ENCODE measurements around the gene RACK1. TPM values are rescaled to one million over a fixed set of nuclear protein-coding genes. Genes with fewer than 3 reads are reported as not detected.
"Not testable (repeated sequence)": the region's sequence is repeated elsewhere in the genome, so short reads cannot be mapped to it uniquely, and the experiment has no call there.

Gene RACK1
- total RNA-seq, 6 experiments from 2014 or later: 1,737 to 2,012 (median 1,885) TPM

DNA sequence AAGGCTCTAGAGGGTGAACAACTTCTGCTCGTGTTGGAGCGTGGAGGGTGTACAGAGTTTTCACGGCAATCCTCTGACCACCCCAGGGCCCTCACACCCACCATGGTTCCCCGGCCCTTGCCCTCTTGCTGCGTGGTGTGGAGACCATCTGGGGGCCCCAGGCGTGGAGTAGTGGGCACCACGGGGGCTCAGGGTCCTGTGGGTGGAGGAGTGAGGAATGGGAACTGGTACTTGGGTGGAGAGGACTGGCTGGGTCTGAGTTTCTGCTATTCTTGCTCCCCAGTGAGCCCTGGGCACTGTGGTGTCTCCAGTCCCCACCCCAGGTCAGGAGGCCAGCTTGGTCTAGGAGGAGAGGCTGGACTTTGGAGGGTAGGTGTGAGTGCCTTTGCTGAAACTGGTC is 39.2 kb upstream of the RACK1 start:
- Mint-ChIP-seq H3K36me3 (ENCODE audit: low read depth) (no peaks in the 10 kb centered on the region), H3K27ac (no peak overlapping the region), H3K27me3 (ENCODE audit: insufficient read depth) (peaks cover 6% of the 10 kb centered on the region; the same call in 1 of the 2 replicates), H3K9me3 (no peaks in the 10 kb centered on the region), H3K4me3 (no peak overlapping the region), H3K4me1 (ENCODE audit: low read depth) (no peaks in the 10 kb centered on the region)
- DNase-seq: no peak
- TF ChIP-seq, protein P1, sequence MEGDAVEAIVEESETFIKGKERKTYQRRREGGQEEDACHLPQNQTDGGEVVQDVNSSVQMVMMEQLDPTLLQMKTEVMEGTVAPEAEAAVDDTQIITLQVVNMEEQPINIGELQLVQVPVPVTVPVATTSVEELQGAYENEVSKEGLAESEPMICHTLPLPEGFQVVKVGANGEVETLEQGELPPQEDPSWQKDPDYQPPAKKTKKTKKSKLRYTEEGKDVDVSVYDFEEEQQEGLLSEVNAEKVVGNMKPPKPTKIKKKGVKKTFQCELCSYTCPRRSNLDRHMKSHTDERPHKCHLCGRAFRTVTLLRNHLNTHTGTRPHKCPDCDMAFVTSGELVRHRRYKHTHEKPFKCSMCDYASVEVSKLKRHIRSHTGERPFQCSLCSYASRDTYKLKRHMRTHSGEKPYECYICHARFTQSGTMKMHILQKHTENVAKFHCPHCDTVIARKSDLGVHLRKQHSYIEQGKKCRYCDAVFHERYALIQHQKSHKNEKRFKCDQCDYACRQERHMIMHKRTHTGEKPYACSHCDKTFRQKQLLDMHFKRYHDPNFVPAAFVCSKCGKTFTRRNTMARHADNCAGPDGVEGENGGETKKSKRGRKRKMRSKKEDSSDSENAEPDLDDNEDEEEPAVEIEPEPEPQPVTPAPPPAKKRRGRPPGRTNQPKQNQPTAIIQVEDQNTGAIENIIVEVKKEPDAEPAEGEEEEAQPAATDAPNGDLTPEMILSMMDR (IDR thresholded peaks at IDR 0.05): no peak

DNA sequence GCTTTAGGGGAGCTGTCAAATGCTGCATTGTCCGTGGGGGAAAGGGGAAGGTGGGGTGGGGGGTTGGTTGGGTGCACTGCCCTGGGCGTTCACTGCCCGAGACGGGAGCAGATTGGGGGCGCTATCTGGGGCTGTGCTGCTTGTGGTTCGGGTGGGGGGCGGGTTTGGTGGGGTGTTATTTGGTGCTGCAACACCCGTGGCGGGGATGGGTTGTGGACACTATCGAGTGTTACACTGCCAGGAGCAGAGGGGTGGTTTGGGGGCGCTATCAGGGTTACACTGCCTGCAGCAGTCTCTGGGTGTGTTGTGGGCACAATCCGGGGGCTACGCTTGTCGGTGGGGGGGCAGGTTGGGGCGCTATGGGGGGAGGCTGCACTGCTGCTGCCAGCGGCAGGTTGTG is 38.7 kb upstream of the RACK1 start:
- H3K4me3 Mint-ChIP-seq; H3K27ac Mint-ChIP-seq; H3K27me3 Mint-ChIP-seq (ENCODE audit: insufficient read depth); H3K36me3 Mint-ChIP-seq (ENCODE audit: low read depth); H3K4me1 Mint-ChIP-seq (ENCODE audit: low read depth); DNase-seq; H3K9me3 Mint-ChIP-seq: not testable (repeated sequence)

DNA sequence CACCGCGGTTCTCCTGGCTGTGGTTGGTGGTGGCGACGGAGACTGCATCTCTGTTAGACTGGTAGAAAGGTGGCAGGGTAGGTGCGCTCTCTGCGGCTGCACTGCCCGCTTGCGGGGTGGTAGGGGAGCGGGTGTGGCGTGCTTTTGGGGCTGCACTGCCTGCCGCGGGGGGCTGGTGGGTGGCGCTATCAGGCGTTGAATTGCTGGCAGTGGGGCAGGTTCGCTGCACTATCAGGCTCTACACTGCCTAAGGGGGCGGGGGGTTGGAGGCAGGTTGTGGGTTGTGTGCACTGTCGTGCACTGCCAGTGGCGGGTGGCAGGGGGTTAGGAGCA is 38.2 kb upstream of the RACK1 start:
- TF ChIP-seq, protein P1 (IDR thresholded peaks at IDR 0.05): no peak
- Mint-ChIP-seq H3K4me3 (no peak overlapping the region), H3K36me3 (ENCODE audit: low read depth) (no peaks in the 10 kb centered on the region), H3K4me1 (ENCODE audit: low read depth) (no peaks in the 10 kb centered on the region), H3K27ac (no peak overlapping the region), H3K9me3 (no peaks in the 10 kb centered on the region), H3K27me3 (ENCODE audit: insufficient read depth) (peaks cover 5% of the 10 kb centered on the region; the same call in 1 of the 2 replicates)
- no peak for DNase-seq

DNA sequence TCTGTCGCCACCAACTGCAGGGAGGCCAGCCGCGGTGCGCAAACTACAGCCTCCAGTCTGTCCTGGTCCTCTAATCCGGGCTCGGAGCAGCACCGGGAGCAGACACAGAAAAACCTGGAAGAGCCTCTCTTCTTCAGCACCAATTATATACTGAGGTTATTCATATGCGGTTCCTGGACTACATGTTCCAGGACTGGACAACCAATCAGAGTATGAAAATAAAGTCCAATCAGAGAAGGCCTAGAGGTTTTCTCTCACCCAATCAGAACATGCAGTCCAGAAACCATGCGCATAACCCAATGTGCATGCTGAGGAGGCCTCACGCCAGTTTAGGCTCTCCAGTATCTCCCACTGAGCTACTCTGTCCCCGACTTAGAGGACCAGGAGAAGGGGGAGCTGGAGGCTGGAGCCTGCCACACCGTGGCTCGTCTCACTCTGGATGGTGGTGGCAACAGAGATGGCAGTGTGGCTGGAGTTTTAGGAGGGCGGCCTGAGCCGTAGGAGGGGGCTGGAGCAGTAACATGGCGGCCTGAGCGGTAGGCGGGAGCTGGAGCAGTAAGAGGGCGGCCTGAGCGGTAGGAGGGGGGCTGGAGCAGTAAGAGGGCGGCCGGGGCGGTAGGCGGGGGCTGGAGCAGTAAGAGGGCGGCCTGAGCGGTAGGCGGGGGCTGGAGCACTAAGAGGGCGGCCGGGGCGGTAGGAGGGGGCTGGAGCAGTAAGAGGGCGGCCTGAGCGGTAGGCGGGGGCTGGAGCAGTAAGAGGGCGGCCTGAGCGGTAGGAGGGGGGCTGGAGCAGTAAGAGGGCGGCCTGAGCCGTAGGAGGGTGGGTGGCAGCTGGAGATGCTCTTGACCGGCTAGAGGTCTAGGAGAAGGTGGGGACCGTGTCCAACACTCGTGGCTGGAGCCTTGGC is 37.6 kb upstream of the RACK1 start:
- peaks cover 3% of the 10 kb centered on the region; the same call in 1 of the 2 replicates for H3K27me3 Mint-ChIP-seq (ENCODE audit: insufficient read depth)
- H3K4me3 Mint-ChIP-seq: no peak overlapping the region
- no peak overlapping the region for H3K27ac Mint-ChIP-seq
- H3K4me1 Mint-ChIP-seq (ENCODE audit: low read depth): no peaks in the 10 kb centered on the region
- no peaks in the 10 kb centered on the region for H3K36me3 Mint-ChIP-seq (ENCODE audit: low read depth)
- DNase-seq: no peak
- no peaks in the 10 kb centered on the region for H3K9me3 Mint-ChIP-seq
- TF ChIP-seq, protein P1 (IDR thresholded peaks at IDR 0.05): no peak

DNA sequence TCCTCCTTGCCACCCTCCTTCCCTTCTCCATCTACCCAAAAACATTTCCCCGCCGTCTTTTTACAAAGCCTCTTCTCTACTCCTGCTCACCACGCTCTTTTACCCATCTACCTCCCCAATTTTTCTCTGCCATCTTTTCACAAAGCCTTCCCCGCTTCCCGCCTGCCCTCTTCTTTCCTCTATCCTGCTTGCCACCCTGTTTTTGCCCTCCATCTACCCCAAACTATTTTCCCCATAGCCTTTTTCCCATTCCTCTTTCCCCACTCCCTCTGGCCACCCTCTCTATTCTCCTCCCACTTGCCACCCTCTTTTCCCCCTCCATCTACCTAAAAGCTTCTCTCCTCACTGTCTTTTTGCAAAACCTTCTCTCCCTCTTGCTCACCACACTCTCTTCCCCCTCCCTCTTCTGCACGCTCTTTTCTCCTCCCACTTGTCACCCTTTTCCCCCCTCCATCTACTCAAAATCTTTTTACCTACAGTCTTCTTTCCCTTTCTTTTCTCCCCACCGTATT is 36.6 kb upstream of the RACK1 start:
- Mint-ChIP-seq H3K4me3 (no peak overlapping the region), H3K36me3 (ENCODE audit: low read depth) (no peaks in the 10 kb centered on the region), H3K9me3 (no peaks in the 10 kb centered on the region), H3K4me1 (ENCODE audit: low read depth) (no peaks in the 10 kb centered on the region), H3K27me3 (ENCODE audit: insufficient read depth) (peaks cover 3% of the 10 kb centered on the region; the same call in 1 of the 2 replicates), H3K27ac (no peak overlapping the region)
- no peak for DNase-seq
- TF ChIP-seq, protein P1 (IDR thresholded peaks at IDR 0.05): no peak

DNA sequence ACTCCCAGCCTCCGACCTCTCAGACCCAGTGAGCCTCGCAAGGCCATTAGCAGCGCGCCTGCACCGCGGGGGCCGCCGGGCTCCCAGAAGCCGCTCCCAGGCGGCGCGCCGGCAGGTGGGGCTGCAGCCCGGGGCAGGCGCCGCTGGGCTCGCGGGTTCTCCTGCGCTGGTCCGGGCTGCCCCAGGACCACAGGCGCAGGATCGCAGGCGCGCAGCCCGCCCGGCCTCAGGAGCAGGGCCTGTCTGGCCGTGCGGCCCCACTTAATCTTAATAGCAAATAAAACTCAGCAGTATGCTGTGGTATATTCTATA is 29.7 kb upstream of the RACK1 start:
- not testable (repeated sequence) for H3K4me3 Mint-ChIP-seq; H3K27ac Mint-ChIP-seq; DNase-seq; H3K36me3 Mint-ChIP-seq (ENCODE audit: low read depth); H3K4me1 Mint-ChIP-seq (ENCODE audit: low read depth); H3K9me3 Mint-ChIP-seq; H3K27me3 Mint-ChIP-seq (ENCODE audit: insufficient read depth)

Measured in HFFc6 (cell line).